OCI-LY3 (cell line): ENCODE measurements around the gene RPAP3.

ENCODE experiments used
- EZH2phosphoT487 ChIP-seq: fragments of 200-600 bp; shearing (Covaris generic); IDR thresholded peaks from 2 replicates; pipeline ENCODE4 v1.6.1; 2018; ENCODE audit warnings: antibody characterized with exemption, mixed run types, low read depth
- TF ChIP-seq, protein P1 (sequence below): fragments of 200-600, 300-600 bp; sonication (generic); IDR thresholded peaks from 2 replicates; pipeline ENCODE4 v1.5.1; 2014; ENCODE audit warnings: antibody characterized with exemption, low read length, low read depth

- no peak for TF ChIP-seq EZH2phosphoT487
- TF ChIP-seq, protein P1, sequence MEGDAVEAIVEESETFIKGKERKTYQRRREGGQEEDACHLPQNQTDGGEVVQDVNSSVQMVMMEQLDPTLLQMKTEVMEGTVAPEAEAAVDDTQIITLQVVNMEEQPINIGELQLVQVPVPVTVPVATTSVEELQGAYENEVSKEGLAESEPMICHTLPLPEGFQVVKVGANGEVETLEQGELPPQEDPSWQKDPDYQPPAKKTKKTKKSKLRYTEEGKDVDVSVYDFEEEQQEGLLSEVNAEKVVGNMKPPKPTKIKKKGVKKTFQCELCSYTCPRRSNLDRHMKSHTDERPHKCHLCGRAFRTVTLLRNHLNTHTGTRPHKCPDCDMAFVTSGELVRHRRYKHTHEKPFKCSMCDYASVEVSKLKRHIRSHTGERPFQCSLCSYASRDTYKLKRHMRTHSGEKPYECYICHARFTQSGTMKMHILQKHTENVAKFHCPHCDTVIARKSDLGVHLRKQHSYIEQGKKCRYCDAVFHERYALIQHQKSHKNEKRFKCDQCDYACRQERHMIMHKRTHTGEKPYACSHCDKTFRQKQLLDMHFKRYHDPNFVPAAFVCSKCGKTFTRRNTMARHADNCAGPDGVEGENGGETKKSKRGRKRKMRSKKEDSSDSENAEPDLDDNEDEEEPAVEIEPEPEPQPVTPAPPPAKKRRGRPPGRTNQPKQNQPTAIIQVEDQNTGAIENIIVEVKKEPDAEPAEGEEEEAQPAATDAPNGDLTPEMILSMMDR: no peak
Observed at GRCh38 chr12:47743311-47743860, 37.6 kb upstream of the RPAP3 start.
